Tibial artery (tissue), 4 donors: ENCODE results near the gene VAC14.

Experiments
- DNase-seq, 2 donors: peaks; one replicate each; pipeline ENCODE4 v3.0.0-alpha.2; 2019
- H3K27ac ChIP-seq, 2 donors: fragments of 200-600 bp; sonication (generic) in 1 of 2; 1 replicate in 1 of 2; 2 replicates in 1 of 2; pipeline ENCODE4 v1.5.1; 2018 to 2019; ENCODE audit warnings: mild to moderate bottlenecking in 1 of 2
- H3K27me3 ChIP-seq, 2 donors: fragments of 200-600 bp; sonication (generic) in 1 of 2; one replicate each; pipeline versions ENCODE4 v1.5.1 to v1.6.0; 2016 to 2019
- H3K36me3 ChIP-seq, 3 donors: fragments of 200-600 bp; sonication (generic) in 2 of 3; one replicate each; pipeline ENCODE4 v1.5.1; 2016 to 2019; ENCODE audit warnings: mild to moderate bottlenecking in 2 of 3
- H3K4me1 ChIP-seq, 4 donors: fragments of 200-600 bp; sonication (generic) in 2 of 4; 1 replicate in 3 of 4; 2 replicates in 1 of 4; pipeline ENCODE4 v1.5.1; 2016 to 2019
- H3K4me3 ChIP-seq, 2 donors: fragments of 200-600 bp; sonication (generic) in 1 of 2; 1 replicate in 1 of 2; 2 replicates in 1 of 2; pipeline ENCODE4 v1.5.1; 2018 to 2019; ENCODE audit warnings: mild to moderate bottlenecking in 2 of 2
- H3K9me3 ChIP-seq, 3 donors: fragments of 200-600 bp; sonication (generic) in 1 of 3; one replicate each; pipeline ENCODE4 v1.5.1; 2016 to 2019
- intact Hi-C: fragments of 100-400 bp; cut with DNase I; formaldehyde crosslinking; loops from one replicate; pipeline ENCODE4 v1.15.0; 2023; ENCODE audit warnings: low total_unique reads
- TF ChIP-seq, protein P1 (sequence below), 2 experiments: fragments of 200-600 bp in 1 of 2; fragments of 450-650 bp in 1 of 2; IDR thresholded peaks; one replicate each; pipeline ENCODE4 v1.5.1; 2017 to 2019; ENCODE audit warnings: antibody characterized with exemption in 2 of 2, mild to moderate bottlenecking in 1 of 2, moderate library complexity in 1 of 2

The VAC14 gene

DNA sequence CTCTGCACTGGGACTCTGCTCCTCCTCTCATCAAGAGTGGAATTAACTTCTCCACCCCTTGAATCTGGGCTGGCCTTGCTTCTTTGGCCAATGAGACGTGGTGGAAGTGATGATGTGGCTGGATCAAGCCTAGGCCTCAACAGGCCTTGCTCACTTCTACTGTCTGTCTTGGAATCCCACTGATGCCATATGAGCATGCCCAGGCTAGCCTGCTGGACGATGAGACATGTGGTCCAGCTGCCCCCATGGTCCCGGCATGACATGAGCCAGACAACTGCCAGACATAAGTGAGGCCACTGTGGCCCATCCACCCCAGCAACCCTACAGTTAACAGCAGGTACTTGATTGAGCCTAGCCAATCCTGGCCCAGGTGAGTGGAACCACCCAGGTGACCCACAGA is 18.7 kb downstream of the VAC14 start:
- no peak overlapping the region for H3K27ac ChIP-seq
- intact Hi-C loops, result no loop called here
- H3K9me3 ChIP-seq, result no peaks in the 10 kb centered on the region
- no peak for DNase-seq
- TF ChIP-seq, protein P1, sequence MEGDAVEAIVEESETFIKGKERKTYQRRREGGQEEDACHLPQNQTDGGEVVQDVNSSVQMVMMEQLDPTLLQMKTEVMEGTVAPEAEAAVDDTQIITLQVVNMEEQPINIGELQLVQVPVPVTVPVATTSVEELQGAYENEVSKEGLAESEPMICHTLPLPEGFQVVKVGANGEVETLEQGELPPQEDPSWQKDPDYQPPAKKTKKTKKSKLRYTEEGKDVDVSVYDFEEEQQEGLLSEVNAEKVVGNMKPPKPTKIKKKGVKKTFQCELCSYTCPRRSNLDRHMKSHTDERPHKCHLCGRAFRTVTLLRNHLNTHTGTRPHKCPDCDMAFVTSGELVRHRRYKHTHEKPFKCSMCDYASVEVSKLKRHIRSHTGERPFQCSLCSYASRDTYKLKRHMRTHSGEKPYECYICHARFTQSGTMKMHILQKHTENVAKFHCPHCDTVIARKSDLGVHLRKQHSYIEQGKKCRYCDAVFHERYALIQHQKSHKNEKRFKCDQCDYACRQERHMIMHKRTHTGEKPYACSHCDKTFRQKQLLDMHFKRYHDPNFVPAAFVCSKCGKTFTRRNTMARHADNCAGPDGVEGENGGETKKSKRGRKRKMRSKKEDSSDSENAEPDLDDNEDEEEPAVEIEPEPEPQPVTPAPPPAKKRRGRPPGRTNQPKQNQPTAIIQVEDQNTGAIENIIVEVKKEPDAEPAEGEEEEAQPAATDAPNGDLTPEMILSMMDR (IDR thresholded peaks at IDR 0.05), result no peak
- H3K27me3 ChIP-seq, result no peaks in the 10 kb centered on the region
- no peak overlapping the region for H3K4me3 ChIP-seq
- H3K36me3 ChIP-seq, result peaks cover 57 to 75% (median 67%) of the 10 kb centered on the region in 3 donors
- peaks cover 0 to 6% (median 0%) of the 10 kb centered on the region in 4 donors for H3K4me1 ChIP-seq

DNA sequence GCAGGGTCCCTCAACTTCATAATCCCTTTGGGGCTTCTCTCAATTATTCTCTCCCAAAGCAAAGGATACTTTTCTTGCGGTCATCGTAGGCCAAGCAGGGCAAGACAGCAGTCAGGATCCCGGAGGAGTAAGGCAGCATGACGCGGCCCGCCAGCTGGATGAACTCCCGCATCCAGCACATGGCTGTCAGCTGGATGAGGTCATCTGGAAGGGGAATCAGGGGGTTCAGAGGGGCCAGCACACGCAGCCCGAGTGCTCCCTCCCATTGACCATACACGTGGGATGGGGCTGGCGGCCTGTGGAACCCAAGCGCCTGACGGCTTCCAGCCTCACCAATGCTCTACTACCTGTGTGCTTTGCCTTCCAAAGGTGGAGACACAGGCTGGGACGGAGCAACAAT is 19.2 kb downstream of the VAC14 start:
- no peak for DNase-seq
- Histone ChIP-seq H3K4me1 (peaks cover 0 to 6% (median 0%) of the 10 kb centered on the region in 4 donors), H3K36me3 (peaks cover 57 to 76% (median 67%) of the 10 kb centered on the region in 3 donors)

DNA sequence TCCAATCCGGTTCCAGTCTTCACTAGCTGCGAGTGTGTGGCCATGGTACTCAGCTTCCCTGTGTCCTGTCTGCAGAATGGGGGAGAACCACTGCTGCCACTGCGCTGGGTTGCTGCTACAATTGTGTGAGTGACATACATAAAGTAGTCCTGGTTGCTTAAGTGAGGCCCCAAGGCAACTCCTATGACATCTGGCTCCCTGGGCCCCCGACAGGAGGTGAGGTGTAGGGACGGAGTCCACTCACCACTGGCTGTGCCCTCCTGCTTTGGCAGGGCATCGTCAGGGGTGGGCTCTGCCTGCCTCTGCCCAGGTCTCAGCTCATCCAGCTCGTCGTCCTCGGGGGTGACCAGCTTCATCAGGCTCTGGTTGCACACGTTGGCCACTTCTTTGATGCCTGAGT is 20.4 kb downstream of the VAC14 start:
- Histone ChIP-seq H3K27me3 (no peaks in the 10 kb centered on the region), H3K9me3 (no peaks in the 10 kb centered on the region), H3K36me3 (peaks cover 56 to 68% (median 60%) of the 10 kb centered on the region in 3 donors), H3K27ac (no peak overlapping the region), H3K4me1 (peaks cover 0 to 6% (median 0%) of the 10 kb centered on the region in 4 donors), H3K4me3 (no peak overlapping the region)
- DNase-seq, result peak in 1 of 2 donors; percentile 56
- TF ChIP-seq, protein P1 (IDR thresholded peaks at IDR 0.05), result no peak
- intact Hi-C loops, result no loop called here

More for the DNA sequence above, 19.2 kb downstream of the VAC14 start:
- TF ChIP-seq, protein P1 (IDR thresholded peaks at IDR 0.05), result no peak
- intact Hi-C loops, result no loop called here
- H3K4me3 ChIP-seq, result no peak overlapping the region
- no peaks in the 10 kb centered on the region for H3K9me3 ChIP-seq
- H3K27ac ChIP-seq, result no peak overlapping the region
- no peaks in the 10 kb centered on the region for H3K27me3 ChIP-seq

DNA sequence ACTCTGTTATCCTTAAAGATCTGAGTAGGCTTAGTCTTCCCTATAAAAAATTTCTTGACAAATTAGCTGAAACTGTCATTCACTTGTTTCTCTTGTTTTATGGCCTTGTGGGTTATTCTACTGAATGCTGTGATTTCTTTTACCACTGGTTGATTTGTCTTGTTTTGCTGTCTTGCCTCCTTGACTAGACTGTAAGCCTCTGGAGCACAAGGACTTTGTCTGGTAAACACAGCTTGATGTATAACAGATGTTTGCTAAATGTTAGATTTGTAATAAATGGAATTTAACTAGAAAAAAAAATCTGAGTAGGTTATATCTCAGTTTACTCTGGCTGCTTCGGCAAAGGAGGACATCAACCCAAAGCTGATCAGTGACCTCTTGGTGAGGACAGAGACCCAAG is 21.6 kb downstream of the VAC14 start:
- Histone ChIP-seq H3K36me3 (peaks cover 44 to 57% (median 48%) of the 10 kb centered on the region in 3 donors), H3K27ac (no peak overlapping the region), H3K9me3 (no peaks in the 10 kb centered on the region), H3K4me1 (peaks cover 0 to 6% (median 0%) of the 10 kb centered on the region in 4 donors), H3K4me3 (no peak overlapping the region), H3K27me3 (no peaks in the 10 kb centered on the region)
- intact Hi-C loops, result no loop called here
- TF ChIP-seq, protein P1 (IDR thresholded peaks at IDR 0.05), result no peak
- DNase-seq, result no peak

DNA sequence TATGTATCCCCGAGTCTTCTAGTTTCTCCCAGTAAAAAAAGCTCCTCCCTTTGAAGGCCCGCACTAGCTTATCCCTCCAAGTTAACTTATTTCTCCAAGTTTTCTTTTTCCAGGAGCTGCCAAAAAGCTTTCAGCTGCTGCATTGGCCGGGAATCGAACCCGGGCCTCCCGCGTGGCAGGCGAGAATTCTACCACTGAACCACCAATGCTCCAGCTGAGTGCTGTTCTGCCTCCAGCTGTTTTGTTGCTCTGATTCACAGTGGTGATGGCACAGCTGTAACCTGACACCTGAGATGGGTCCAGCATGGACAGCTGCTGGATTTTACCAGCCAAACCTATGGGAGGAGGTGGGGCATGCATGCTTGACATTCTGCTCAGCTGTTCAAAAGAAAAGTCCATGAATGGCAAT is 22.1 kb downstream of the VAC14 start:
- peak; percentile 75 to 87 for DNase-seq
- intact Hi-C loops, result no loop called here
- H3K27ac ChIP-seq, result peak overlapping the region; percentile 6 to 20

More for the DNA sequence above, 22.1 kb downstream of the VAC14 start:
- TF ChIP-seq, protein P1 (IDR thresholded peaks at IDR 0.05), result no peak
- Histone ChIP-seq H3K36me3 (peaks cover 41 to 57% (median 48%) of the 10 kb centered on the region in 3 donors), H3K4me1 (peaks cover 0 to 6% (median 0%) of the 10 kb centered on the region in 4 donors), H3K27me3 (no peaks in the 10 kb centered on the region), H3K4me3 (no peak overlapping the region), H3K9me3 (no peaks in the 10 kb centered on the region)
